GM12892 (cell line): ENCODE measurements around the gene HERPUD1.
"Not testable (repeated sequence)": the region's sequence is repeated elsewhere in the genome, so short reads cannot be mapped to it uniquely, and the experiment has no call there.

ENCODE experiments used
- DNase-seq: peaks from one replicate; pipeline ENCODE4 v3.0.0; 2011; ENCODE audit not compliant: insufficient read length
- FAIRE-seq: peaks from 2 replicates; lab custom pipeline; 2011; peaks lifted over from hg19 to GRCh38; lab: Jason Lieb, UNC
- POLR2A ChIP-seq: IDR thresholded peaks from 2 replicates; pipeline ENCODE4 v1.6.1; 2011; ENCODE audit warnings: low read depth, low read length, control low read depth
- POLR2AphosphoS5 ChIP-seq: IDR thresholded peaks from 2 replicates; pipeline ENCODE4 v1.6.1; 2011; ENCODE audit warnings: low read depth, low read length, control low read depth
- TAF1 ChIP-seq: IDR thresholded peaks from 2 replicates; pipeline ENCODE4 v1.6.1; 2011; ENCODE audit warnings: low read depth, mild to moderate bottlenecking, control low read depth, low read length, borderline replicate concordance

The HERPUD1 gene

GRCh38 chr16:56969769-56970168 lies 37.8 kb downstream of the HERPUD1 start:
- TF ChIP-seq TAF1 = no peak
- TF ChIP-seq POLR2A = no peak
- DNase-seq = no peak
- FAIRE-seq = no peak

DNA sequence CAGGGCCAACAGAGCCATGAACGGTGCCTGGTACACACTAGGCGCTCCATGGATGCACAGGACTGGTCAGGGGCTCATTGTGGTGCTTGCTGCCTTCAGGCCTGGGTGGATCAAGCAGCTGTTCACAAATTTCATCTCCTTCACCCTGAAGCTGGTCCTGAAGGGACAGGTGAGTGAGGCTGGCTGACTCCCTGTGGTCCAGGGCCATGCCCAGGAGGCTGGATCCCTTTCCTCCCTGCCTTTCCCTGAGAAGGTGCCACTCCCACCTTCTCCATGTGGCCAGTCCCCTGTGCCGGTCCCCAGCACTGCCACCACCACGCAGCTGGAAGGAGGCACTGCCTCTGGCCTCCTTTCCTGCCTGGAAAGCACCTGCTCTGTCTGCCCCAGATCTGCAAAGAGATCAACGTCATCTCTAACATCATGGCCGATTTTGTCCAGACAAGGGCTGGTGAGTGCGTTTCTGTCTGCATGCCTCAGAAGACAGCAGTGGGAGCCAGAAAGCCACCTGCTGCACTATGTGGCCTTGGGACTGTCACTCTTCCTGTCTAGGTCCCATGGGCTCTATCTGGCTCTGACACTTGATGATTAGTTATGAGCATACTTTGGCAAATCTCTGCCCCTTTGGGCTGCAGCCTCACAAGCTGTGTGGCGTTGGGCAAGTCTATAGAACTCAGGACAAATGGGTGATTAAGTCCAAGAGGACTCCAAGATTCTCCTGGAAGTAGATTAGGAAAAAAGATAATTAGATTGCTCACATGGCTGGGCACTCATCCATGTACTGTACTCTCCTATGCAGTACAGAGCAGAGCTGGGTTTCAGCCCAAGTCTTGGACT lies 39.2 kb downstream of the HERPUD1 start:
- TF ChIP-seq POLR2AphosphoS5 = peak; percentile 65
- peak; percentile 59; the same call in 1 of the 2 replicates for TF ChIP-seq TAF1
- TF ChIP-seq POLR2A = peak; percentile 57; the same call in 1 of the 2 replicates
- DNase-seq (no peak), FAIRE-seq (peak; percentile 96)

- FAIRE-seq = no peak
- TF ChIP-seq POLR2A (no peak), TAF1 (no peak), POLR2AphosphoS5 (no peak)
These were observed 39.8 kb downstream of the HERPUD1 start for GRCh38 chr16:56971768-56972043.

GRCh38 chr16:56972403-56973293 lies 40.7 kb downstream of the HERPUD1 start:
- DNase-seq (no peak), FAIRE-seq (peak; percentile 71)
- TF ChIP-seq POLR2A = no peak

More at GRCh38 chr16:56971768-56972043, 39.8 kb downstream of the HERPUD1 start:
- no peak for DNase-seq

DNA sequence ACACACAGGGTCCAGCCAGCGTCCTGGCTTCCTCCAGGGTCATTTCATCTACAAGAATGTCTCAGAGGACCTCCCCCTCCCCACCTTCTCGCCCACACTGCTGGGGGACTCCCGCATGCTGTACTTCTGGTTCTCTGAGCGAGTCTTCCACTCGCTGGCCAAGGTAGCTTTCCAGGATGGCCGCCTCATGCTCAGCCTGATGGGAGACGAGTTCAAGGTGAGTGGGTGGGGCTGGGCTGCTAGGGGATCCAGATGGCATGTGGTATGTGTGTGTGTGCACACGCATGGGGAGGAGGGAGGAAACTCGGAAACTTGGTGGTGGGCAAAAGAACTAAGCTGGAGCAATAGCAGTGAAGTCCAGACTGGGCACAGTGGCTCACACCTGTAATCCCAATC lies 41.4 kb downstream of the HERPUD1 start:
- DNase-seq (no peak), FAIRE-seq (no peak)
- TF ChIP-seq TAF1 (no peak), POLR2AphosphoS5 (no peak), POLR2A (no peak)

DNA sequence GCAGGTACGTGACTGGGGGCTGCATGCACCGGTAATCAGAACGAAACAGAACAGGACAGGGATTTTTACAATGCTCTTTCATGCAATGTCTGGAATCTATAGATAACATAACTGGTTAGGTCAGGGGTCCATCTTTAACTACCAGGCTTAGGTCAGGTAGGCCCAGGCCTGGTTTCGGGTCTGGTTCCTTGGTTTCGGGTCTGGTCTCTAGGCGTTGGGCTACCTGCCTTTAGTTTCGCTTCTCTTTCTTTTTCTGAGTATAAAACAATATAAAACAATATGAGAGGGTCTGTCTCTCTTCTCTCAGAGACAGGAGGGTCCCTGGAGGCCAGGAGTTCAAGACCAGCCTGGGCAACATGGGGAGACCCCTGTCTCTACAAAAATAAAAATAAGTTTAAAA lies 42.0 kb downstream of the HERPUD1 start:
- DNase-seq = not testable (repeated sequence)
- FAIRE-seq = peak; percentile 73

DNA sequence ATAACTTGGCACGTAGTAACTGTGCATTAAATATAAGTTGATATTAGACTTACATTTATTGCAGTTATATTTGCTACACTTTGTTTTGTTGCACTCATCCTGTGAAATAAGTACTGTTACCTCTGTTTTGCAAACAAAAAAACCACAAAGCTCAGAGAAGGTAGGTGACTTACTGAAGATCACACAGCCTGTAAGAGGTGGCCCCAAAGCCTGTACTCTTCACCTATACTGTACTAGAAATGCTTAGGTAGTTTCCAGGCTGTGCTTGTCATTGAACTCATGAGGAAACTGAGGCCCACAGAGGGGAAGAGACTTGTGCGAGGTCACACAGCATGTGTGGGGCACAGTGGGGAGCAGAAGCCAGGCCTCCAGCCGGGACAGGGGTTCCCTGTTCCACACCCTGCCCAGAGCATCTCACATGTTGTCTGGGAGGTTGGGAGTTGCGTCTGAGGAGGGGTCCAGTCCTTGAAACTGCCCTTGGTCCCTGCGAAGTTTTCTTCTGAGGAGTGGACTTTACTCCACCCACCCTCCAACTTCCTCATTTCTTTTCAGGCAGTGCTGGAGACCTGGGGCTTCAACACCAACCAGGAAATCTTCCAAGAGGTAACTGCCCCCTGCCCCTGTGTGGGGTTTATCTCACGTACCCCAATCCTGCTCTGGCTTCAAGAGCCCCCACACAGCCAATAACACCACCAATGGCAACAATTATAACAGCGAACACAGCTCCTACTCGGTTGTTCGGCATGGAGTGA lies 42.8 kb downstream of the HERPUD1 start:
- DNase-seq (no peak), FAIRE-seq (peak; percentile 56)
- no peak for TF ChIP-seq POLR2A
- no peak for TF ChIP-seq TAF1
- no peak for TF ChIP-seq POLR2AphosphoS5

DNA sequence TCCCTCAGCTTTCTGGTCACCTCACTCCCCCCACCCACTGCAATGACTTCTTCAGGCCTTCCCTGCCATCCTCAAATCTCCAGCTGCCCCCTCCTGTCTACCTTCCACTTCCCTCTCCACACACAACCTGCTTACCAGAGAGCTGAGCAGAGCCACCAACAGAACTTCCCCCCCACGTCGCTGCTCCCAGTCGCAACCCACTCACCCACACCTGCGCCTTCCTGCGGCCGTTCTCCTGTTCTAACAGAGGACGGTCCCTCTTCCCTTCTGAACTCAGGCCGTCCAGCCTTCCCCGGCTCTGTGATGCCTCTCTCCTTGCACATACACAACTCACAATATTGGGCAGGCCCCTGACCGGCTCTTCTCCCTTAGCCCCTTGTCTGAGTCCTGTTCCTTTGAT lies 43.8 kb downstream of the HERPUD1 start:
- TF ChIP-seq TAF1 = no peak
- no peak for TF ChIP-seq POLR2AphosphoS5
- no peak for TF ChIP-seq POLR2A
- no peak for FAIRE-seq
- no peak for DNase-seq

GRCh38 chr16:56977216-56977615 lies 45.3 kb downstream of the HERPUD1 start:
- DNase-seq = no peak
- TF ChIP-seq TAF1 = no peak
- no peak for TF ChIP-seq POLR2A
- TF ChIP-seq POLR2AphosphoS5 = no peak
- FAIRE-seq = no peak

DNA sequence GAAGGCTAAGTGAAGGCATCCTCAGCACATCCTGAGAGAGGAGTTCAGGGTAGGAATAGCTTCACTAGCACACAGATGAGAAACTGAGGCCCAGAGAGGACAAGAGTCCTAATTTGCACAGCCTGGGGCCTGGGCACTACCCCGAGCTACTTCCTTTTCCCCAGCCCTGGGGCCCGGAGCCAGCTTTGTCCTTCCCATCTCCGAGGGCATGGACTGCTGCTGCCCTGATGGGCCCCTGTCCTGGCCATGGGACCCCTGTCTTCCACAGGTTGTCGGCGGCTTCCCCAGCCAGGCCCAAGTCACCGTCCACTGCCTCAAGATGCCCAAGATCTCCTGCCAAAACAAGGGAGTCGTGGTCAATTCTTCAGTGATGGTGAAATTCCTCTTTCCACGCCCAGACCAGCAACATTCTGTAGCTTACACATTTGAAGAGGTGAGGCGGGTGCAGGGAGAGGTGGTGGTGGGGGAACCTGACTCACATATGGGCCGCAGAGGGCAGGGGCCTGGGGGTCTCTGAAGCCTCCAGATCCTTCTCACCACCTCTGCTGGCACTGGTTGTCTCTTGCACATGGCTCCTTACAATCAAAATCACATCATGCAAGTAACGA lies 46.0 kb downstream of the HERPUD1 start:
- no peak for TF ChIP-seq TAF1
- no peak for TF ChIP-seq POLR2A
- TF ChIP-seq POLR2AphosphoS5 = no peak
- DNase-seq (no peak), FAIRE-seq (no peak)

- FAIRE-seq (no peak), DNase-seq (no peak)
- TF ChIP-seq TAF1 (no peak), POLR2AphosphoS5 (no peak), POLR2A (no peak)
These were observed 48.2 kb downstream of the HERPUD1 start for GRCh38 chr16:56980201-56980535.
